Measurements from ENCODE around the gene C17orf100. TPM values are rescaled to one million over a fixed set of nuclear protein-coding genes. Genes with fewer than 3 reads are reported as not detected.

Gene C17orf100
- total and polyA plus RNA-seq, 2 of the 13 experiments (the other 11 are each of a cell fraction or from before 2014, with no cell fraction given): 3.6 to 8.7 TPM

DNA sequence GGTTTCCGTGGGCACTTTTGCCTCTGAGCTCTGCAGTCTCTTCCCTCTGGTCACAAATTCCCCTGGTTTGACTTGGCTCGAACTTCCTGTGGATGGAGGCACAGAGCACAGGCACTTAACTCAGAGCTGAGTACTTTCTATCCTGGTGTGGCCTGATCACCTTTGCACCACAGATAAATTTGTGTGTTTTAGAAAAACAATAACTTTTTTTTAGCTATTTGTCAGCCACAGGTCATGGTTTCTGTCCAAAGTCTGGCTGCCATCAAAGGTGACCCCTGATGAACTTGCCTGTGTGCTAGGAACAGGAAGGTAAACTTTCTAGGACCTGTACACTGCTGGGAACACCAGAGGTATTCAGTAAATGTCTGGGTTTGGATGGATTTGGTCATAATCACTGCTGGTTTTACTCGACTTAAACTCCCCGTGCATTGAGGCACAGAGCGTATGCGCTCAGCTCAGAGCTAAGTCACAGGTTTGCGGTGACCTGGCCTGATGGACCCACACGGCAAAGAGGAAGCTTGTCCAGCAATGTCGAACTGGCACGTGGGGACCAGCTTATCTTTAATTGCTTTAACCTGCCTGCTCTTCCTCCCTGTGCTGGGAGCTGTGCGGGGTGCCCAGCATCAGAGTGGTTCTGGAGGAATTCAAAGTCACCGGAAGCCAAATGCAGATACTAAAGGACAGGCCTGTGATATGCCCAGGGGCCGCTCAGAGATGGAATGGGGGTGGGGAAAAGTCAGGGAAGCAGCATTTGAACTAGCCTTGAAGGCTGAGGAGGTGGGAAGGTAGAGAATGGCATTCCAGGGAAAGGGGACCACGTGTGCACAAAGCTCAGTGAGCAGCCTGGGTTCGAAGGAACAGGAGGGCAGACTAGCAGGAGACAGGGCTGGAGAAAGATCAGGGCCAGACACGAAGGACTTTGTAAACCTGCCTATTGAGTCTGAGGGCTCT, 48.7 kb downstream of the C17orf100 start (continued):
- TF ChIP-seq, protein P1, sequence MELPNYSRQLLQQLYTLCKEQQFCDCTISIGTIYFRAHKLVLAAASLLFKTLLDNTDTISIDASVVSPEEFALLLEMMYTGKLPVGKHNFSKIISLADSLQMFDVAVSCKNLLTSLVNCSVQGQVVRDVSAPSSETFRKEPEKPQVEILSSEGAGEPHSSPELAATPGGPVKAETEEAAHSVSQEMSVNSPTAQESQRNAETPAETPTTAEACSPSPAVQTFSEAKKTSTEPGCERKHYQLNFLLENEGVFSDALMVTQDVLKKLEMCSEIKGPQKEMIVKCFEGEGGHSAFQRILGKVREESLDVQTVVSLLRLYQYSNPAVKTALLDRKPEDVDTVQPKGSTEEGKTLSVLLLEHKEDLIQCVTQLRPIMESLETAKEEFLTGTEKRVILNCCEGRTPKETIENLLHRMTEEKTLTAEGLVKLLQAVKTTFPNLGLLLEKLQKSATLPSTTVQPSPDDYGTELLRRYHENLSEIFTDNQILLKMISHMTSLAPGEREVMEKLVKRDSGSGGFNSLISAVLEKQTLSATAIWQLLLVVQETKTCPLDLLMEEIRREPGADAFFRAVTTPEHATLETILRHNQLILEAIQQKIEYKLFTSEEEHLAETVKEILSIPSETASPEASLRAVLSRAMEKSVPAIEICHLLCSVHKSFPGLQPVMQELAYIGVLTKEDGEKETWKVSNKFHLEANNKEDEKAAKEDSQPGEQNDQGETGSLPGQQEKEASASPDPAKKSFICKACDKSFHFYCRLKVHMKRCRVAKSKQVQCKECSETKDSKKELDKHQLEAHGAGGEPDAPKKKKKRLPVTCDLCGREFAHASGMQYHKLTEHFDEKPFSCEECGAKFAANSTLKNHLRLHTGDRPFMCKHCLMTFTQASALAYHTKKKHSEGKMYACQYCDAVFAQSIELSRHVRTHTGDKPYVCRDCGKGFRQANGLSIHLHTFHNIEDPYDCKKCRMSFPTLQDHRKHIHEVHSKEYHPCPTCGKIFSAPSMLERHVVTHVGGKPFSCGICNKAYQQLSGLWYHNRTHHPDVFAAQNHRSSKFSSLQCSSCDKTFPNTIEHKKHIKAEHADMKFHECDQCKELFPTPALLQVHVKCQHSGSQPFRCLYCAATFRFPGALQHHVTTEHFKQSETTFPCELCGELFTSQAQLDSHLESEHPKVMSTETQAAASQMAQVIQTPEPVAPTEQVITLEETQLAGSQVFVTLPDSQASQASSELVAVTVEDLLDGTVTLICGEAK (IDR thresholded peaks at IDR 0.05): no peak
- TF ChIP-seq, protein P1 (CRISPR knock-in tag; IDR thresholded peaks at IDR 0.05): peak; percentile 66
- TF ChIP-seq YEATS4 (CRISPR knock-in tag; IDR thresholded peaks at IDR 0.05; ENCODE audit: borderline replicate concordance) (peak; percentile 51; the same call in 1 of the 2 replicates), TFDP1 (CRISPR knock-in tag; IDR thresholded peaks at IDR 0.05; ENCODE audit: borderline replicate concordance) (0 out of 2 replicates have a peak, but pooled peaks have one; percentile 66), BCL3 (CRISPR knock-in tag; IDR thresholded peaks at IDR 0.05) (peak; percentile 32; the same call in 1 of the 2 replicates), SKI (IDR thresholded peaks at IDR 0.05; ENCODE audit: partially characterized antibody) (peak; percentile 97), SYNCRIP (IDR thresholded peaks at IDR 0.05; ENCODE audit: insufficient read depth, low read depth, low read length) (no peak), ZNF788 (CRISPR knock-in tag; IDR thresholded peaks at IDR 0.05; ENCODE audit: borderline replicate concordance) (peak; percentile 77; the same call in 1 of the 2 replicates), RAD51 (IDR thresholded peaks at IDR 0.05; ENCODE audit: borderline replicate concordance) (no peak)
- TF ChIP-seq, protein P2, sequence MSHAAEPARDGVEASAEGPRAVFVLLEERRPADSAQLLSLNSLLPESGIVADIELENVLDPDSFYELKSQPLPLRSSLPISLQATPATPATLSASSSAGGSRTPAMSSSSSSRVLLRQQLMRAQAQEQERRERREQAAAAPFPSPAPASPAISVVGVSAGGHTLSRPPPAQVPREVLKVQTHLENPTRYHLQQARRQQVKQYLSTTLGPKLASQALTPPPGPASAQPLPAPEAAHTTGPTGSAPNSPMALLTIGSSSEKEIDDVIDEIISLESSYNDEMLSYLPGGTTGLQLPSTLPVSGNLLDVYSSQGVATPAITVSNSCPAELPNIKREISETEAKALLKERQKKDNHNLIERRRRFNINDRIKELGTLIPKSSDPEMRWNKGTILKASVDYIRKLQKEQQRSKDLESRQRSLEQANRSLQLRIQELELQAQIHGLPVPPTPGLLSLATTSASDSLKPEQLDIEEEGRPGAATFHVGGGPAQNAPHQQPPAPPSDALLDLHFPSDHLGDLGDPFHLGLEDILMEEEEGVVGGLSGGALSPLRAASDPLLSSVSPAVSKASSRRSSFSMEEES (CRISPR knock-in tag; IDR thresholded peaks at IDR 0.05): peak; percentile 34; the same call in 1 of the 2 replicates
- TF ChIP-seq, protein P3, sequence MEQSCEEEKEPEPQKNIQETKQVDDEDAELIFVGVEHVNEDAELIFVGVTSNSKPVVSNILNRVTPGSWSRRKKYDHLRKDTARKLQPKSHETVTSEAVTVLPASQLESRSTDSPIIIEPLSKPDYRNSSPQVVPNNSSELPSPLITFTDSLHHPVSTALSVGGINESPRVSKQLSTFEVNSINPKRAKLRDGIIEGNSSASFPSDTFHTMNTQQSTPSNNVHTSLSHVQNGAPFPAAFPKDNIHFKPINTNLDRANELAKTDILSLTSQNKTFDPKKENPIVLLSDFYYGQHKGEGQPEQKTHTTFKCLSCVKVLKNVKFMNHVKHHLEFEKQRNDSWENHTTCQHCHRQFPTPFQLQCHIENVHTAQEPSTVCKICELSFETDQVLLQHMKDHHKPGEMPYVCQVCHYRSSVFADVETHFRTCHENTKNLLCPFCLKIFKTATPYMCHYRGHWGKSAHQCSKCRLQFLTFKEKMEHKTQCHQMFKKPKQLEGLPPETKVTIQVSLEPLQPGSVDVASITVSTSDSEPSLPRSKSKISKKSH (CRISPR knock-in tag; IDR thresholded peaks at IDR 0.05; ENCODE audit: borderline replicate concordance): no peak
